ENCODE results near the gene TYRO3.
"Not testable (repeated sequence)": the region's sequence is repeated elsewhere in the genome, so short reads cannot be mapped to it uniquely, and the experiment has no call there.

Gene TYRO3

DNA sequence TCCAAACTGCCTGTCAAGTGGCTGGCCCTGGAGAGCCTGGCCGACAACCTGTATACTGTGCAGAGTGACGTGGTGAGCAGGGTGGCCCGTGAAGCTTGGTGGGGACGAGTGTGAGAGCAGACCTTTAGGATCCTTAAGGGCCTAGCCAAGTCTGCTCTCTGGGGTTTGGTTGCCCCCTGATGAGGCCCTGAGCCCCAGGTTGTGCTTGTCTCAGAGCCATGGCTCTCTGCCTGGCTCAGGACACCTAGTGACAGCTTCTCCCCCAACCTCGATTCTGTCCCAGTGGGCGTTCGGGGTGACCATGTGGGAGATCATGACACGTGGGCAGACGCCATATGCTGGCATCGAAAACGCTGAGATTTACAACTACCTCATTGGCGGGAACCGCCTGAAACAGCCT is 14.4 kb downstream of the TYRO3 start:
- DNase-seq (ENCODE audit: low read depth, low spot score) = no peak

DNA sequence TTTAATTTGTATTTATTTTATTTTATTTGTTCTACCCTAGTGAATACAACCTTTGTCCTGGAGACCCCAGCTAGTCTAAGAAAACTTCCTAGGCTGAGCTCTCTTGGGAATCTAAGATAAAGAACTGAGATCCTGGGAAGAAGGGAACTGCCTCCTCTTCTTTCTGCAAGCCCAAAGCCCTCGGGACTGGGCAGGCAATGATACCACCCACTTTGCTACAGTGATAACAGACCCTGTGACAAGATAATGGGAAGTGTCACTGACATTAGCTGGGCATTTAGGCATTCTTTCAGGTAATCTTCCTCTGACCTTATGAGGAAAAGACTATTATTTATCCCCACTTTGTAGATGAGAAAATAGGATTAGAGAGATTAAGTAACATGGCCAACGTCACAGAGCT is 15.1 kb downstream of the TYRO3 start:
- DNase-seq (ENCODE audit: low read depth, low spot score) = no peak

DNA sequence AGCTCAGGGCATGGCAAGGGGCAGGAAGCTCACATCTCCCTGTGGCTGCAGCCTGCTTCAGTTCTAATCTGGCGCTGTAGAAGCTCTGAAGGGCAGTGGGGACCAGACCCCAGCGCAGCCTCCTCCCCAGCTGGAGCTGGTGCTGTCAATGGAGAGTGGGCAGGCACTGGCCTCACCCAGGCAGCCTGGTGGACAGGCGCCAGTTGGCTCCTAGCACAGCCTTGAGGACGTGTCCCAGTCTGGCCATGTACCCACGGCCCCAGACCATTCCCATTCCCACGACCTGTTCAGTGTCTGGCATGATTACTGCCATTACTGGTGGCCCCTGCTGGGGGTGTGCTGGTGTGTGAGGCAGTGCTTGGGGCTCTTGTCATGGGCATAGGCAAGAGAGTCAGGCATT is 16.3 kb downstream of the TYRO3 start:
- DNase-seq (ENCODE audit: low read depth, low spot score) = no peak

DNA sequence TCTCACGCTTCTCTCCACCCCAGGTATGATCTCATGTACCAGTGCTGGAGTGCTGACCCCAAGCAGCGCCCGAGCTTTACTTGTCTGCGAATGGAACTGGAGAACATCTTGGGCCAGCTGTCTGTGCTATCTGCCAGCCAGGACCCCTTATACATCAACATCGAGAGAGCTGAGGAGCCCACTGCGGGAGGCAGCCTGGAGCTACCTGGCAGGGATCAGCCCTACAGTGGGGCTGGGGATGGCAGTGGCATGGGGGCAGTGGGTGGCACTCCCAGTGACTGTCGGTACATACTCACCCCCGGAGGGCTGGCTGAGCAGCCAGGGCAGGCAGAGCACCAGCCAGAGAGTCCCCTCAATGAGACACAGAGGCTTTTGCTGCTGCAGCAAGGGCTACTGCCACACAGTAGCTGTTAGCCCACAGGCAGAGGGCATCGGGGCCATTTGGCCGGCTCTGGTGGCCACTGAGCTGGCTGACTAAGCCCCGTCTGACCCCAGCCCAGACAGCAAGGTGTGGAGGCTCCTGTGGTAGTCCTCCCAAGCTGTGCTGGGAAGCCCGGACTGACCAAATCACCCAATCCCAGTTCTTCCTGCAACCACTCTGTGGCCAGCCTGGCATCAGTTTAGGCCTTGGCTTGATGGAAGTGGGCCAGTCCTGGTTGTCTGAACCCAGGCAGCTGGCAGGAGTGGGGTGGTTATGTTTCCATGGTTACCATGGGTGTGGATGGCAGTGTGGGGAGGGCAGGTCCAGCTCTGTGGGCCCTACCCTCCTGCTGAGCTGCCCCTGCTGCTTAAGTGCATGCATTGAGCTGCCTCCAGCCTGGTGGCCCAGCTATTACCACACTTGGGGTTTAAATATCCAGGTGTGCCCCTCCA is 19.1 kb downstream of the TYRO3 start:
- no peak for DNase-seq (ENCODE audit: low read depth, low spot score)

DNA sequence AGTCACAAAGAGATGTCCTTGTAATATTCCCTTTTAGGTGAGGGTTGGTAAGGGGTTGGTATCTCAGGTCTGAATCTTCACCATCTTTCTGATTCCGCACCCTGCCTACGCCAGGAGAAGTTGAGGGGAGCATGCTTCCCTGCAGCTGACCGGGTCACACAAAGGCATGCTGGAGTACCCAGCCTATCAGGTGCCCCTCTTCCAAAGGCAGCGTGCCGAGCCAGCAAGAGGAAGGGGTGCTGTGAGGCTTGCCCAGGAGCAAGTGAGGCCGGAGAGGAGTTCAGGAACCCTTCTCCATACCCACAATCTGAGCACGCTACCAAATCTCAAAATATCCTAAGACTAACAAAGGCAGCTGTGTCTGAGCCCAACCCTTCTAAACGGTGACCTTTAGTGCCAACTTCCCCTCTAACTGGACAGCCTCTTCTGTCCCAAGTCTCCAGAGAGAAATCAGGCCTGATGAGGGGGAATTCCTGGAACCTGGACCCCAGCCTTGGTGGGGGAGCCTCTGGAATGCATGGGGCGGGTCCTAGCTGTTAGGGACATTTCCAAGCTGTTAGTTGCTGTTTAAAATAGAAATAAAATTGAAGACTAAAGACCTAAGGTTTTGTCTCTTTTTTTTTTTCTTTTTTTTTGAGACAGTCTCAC is 19.8 kb downstream of the TYRO3 start:
- no peak for DNase-seq (ENCODE audit: low read depth, low spot score)

DNA sequence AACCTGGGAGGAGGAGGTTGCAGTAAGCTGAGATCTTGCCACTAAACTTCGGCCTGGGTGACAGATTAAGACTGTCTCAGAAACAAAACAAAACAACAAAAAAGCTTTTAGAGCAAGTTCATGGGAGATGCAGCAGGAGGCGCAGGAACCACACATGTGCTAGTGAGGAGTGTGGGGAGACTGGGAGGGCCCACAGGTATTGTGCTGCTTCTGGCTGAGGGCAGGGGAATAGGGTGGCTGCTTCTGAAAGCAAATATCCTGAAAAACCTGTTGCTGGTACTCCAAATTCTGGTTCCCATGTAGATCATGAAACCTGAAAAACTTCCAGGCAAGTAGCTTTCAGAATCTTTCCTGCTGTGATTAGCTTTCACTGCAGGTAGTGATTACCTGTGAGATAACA is 22.1 kb downstream of the TYRO3 start:
- DNase-seq (ENCODE audit: low read depth, low spot score) = no peak

DNA sequence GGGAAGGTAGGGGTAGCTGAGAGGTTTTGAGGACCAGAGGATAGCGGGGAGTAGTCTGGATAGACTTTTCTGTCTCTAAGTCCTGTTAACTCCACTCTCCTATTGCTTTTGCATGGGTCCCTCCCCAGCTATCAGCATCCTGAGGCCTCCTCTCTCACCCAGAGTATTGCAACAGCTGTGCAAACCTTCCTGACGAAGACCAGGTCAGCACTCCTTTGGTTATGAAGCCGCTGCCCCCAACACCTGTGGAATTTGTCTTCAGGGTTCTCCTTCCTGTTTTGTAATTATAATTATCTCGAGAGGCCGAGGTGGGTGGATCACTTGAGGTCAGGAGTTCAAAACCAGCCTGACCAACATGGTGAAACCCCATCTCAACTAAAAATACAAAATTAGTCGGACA is 24.8 kb downstream of the TYRO3 start:
- no peak for DNase-seq (ENCODE audit: low read depth, low spot score)

DNA sequence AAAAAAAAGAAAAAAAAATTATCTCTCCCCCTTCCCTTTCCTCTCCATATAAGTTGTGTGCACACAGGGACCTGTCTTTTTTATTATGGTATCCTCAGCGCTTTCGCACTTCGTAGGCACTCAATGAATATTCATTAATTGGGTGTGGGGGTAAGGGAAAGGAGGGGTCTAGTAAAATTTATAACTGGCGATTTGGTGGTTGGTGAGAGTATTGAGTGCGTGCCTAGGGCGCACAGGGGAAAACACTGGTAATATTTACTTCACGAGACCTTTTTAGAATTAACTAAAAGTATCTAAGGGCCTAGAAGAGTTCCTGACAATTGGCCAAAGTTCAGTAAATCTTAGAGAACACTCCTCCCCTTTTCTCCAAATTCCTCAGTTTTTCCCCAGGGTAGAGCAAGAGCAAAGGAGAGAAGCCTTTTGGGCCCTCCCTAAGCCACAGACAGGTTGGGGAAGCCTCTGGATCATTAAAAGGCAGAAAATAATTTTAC is 25.7 kb downstream of the TYRO3 start:
- no peak for DNase-seq (ENCODE audit: low read depth, low spot score)

DNA sequence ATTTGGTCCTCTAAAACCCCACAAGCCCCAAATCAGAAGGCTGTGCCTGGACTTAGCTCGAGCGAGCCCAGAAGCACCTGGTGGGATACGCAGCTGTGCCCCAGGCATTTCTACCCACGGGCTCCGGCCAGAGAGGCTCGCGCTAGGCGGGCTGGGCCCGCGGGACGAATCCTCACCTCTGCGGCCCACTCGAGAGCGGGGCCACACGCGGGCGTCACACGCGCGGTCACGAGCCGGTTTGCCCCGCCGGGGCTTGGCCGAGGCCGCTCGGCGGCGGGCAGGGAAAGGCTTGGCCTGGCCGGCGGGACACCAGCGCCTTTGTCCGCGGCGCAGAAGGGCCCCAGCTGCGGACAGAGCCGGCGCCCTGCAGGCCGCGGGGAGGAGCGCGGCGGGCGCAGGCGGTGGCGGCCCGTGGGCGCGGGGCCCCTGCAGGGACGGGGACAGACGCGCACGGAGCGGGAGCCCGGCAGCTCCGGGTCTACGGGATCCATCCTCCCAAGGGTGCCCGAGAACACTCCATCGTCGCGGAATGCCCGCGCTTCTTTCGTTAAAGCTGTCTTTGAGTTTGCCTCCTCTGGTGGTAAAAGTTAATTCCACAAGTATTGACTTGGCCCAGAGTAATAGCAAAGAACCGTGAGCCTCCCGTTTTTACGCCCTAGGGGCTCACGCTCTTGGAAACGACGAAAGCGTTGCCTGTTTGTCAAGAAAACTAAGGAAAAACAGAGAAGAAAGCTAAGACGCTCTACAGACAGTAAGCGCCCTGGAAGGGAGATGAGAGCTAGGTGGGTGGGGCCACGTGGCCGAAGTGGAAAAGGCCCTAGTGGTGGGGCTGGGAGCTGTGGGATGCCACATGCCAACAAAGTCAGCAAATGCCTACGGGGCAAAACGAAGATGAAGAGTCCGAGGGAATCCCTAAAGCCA is 26.4 kb downstream of the TYRO3 start:
- no peak for DNase-seq (ENCODE audit: low read depth, low spot score)

DNA sequence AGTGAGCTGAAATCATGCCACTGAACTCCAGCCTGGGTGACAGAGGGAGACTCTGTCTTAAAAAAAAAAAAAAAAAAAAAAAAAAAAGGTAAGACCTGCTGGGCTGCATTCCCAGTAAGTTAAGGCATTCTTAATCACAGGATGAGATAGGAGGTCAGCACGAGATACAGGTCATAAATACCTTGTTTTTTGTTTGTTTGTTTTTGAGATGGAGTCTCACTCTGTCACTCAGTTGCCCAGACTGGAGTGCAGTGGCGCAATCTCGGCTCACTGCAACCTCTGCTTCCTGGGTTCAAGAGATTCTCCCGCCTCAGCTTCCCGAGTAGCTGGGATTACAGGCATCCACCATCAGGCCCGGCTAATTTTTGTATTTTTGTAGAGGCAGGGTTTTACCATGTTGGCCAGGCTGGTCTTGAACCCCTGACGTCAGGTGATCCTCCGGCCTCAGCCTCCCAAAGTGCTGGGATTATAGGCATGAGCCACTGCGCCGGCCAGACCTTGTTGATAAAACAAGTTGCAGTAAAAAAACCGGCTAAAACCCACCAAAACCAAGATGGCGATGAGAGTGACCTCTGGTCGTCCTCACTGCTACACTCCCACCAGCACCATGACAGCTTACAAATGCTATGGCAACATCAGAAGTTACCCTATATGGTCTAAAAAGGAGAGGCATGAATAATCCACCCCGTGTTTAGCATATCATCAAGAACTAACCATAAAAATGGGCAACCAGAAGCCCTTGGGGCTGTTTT is 27.7 kb downstream of the TYRO3 start:
- DNase-seq (ENCODE audit: low read depth, low spot score) = not testable (repeated sequence)

DNA sequence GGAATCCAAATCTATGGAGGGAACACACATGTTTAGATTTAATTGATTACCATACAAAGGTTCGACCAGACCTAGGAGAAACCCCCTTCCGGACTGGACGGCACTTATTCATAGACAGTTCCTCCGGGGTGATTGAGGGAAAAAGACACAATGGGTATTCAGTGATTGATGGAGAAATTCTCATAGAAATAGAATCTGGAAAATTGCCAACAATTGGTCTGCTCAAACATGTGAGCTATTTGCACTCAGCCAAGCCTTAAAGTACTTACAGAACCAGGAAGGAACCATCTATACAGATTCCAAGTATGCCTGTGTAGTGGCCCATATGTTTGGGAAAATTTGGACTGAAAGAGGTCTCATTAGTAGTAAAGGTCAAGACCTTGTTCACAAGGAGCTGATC is 30.0 kb downstream of the TYRO3 start:
- not testable (repeated sequence) for DNase-seq (ENCODE audit: low read depth, low spot score)

DNA sequence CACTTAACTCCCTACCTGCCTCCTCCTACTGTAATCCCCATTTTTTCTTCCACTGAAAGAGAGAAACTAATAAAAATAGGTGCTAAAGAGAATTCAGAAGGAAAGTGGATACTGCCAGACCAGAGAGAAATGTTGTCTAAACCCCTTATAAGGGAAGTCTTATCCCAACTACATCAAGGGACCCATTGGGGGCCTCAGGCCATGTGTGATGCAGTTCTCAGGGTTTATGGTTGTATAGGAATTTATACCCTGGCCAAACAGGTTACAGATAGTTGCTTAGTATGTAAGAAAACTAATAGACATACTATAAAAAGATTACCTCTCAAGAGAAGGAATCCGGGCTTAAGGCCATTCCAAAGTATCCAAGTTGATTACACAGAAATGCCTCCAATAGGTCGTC is 30.6 kb downstream of the TYRO3 start:
- DNase-seq (ENCODE audit: low read depth, low spot score) = not testable (repeated sequence)

DNA sequence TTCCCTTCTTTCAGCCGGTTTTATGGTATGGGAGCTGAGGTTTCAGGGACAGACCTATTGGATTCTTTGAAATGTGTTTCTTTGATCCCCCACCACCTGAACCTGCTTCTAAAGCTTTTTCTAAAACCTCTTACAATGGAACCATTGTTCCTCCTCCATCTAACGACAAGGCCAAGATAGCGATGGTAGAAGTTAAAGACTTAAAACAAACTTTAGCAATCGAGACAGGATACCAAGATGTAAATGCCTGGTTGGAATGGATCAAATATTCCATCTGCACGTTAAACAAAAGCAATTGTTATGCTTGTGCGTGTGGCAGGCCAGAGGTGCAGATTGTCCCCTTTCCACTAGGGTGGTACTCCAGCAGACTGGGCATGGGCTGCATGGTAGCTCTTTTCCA is 32.2 kb downstream of the TYRO3 start:
- DNase-seq (ENCODE audit: low read depth, low spot score) = not testable (repeated sequence)

DNA sequence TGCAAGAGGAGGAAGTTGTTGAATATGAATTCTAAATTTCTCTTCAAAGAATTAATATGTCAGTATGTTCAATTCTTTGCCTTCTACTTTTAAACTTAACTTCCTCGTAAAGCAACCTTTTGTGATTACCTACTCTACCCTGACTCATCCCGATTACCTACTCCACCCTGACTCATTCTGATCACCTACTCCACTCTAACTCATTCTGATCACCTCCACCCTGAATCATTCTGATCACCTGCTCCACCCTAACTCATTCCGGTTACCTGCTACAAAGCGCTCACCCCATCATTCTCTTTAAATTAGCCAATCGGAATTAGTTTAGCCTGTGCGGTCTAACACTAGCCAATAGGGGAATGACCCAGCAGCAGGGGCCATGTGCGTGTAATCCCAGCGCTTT is 33.7 kb downstream of the TYRO3 start:
- not testable (repeated sequence) for DNase-seq (ENCODE audit: low read depth, low spot score)

DNA sequence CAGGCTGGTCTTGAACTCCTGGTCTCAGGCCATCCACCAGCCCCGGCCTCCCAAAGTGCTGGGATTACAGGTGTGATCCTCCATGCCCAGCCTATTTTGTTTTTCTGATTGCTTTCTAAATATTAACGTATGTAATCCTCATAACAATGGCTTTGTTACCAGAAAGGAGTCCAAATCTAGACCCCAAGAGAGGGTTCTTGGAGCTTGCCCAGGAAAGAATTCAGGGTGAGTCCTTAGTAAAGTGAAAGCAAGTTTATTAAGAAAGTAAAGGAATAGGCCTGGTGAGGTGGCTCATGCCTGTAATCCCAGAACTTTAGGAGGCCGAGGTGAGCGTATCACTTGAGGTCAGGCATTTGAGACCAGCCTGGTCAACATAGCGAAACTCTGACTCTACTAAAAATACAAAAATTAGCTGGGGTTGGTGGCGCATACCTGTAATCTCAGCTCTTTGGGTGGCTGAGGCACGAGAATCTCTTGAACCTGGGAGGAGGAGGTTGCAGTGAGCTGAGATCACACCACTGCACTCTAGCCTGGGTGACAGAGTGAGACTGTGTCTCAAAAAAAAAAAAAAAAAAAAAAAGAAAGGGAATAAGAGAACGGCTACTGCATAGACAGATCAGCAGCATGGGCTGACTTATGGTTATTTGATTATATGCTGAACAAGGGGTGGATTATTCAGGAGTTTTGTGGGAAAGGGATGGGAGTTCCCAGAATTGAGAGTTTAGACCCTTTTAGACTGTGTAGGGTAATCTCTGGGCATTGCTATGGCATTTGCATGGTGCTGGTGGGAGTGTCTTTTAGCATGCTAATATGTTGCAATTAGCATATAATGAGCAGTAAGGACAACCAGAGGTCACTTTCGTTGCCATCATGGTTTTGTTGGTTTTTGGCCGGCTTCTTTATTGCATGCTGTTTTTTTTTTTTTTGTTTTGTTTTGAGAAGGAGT is 36.1 kb downstream of the TYRO3 start:
- DNase-seq (ENCODE audit: low read depth, low spot score) = no peak

DNA sequence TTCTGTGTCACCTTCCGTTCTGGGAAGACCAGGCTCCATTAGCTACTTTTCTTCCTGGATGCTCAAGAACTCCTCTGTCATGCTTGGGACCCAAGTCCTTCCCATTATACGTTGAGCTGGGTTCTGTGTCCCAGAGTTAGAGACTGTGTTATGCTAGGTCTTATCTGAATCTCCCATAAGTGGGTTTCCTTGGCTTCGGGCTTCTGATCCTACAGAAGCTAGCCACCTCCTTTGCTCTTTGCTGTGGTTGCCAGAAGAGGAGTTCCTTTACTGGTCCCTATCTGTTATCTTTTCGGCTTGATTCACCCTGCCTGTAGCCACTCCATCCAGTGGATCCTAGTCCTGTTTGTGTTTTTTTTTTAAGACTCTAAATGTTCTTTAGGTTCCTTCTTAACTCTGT is 38.0 kb downstream of the TYRO3 start:
- DNase-seq (ENCODE audit: low read depth, low spot score) = no peak

DNA sequence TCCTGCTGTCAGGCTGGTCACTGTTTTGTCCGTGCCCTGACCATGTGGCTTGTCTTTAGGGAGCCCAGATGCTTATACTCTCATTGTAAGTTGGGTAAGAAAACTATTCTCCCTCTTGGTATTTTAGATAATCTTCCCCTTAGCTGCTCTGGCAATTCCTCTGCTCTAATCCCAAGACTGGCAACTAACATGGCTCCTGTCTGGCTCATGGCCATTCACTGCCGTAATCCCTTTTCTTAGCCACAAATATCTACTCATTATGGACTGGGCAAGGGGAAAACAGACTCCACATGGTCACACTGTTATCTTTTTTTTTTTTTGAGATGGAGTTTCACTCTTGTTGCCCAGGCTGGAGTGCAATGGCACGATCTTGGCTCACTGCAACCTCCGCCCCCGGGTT is 38.8 kb downstream of the TYRO3 start:
- no peak for DNase-seq (ENCODE audit: low read depth, low spot score)

DNA sequence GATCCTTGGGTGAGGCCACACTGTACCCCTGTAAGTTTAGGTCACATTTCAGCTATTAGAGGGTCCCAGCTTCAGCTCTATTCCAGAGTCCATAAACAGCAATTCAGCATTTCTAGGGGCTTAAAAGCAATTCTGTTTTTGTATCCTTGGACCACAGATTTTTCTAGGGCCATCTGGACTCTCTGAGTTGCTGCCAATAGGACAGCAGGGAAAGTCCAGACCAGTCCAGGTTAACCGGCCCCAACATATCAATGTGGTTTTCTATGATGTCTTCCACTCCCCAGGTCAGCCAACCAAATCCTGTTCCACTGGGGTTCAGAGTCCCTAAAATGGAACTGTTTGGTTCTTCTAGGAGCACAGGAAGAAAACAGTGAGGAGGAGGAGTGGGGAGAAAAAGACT is 40.0 kb downstream of the TYRO3 start:
- DNase-seq (ENCODE audit: low read depth, low spot score) = no peak

DNA sequence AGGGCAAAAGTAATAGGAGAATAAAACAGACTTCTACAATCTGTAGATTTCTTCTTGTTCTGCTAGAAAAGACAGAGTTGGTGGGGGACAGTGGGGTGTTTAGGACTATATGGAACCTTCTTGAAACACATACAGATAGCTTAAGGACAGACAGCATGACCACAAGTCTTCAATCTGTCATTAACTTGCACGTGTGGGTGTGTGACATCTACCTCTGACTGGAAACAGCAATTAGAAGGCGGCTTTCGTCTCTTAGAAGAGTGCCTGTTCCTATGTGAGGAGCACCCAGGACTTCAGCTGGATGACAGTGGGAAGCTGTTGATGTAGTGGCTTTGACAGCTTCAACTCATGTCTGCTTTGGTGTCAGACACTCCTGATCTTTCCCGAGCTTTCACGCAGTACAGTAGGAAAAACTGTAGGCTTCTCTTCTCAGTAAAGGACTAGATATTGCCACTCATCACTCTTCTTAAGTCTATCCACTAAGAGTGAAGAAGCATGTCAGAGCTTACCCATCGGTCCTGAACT is 44.5 kb downstream of the TYRO3 start:
- DNase-seq (ENCODE audit: low read depth, low spot score) = no peak
